VCaP (cell line): ENCODE measurements around the gene TSPAN18.

Experiments
- H3K27ac ChIP-seq: fragments of 450-650 bp; 2 replicates; pipeline ENCODE4 v1.5.1; 2017
- CTCF ChIP-seq: fragments of 450-650 bp; conservative IDR thresholded peaks from 2 replicates; pipeline ENCODE4 v1.5.1; 2017; ENCODE audit warnings: mild to moderate bottlenecking, moderate library complexity

Gene TSPAN18

GRCh38 chr11:44767421-44767820 is 40.7 kb downstream of the TSPAN18 start:
- no peak overlapping the region; the same call in 1 of the 2 replicates for H3K27ac ChIP-seq
- no peak for TF ChIP-seq CTCF

- no peak overlapping the region for H3K27ac ChIP-seq
- no peak for TF ChIP-seq CTCF
Observed at GRCh38 chr11:44770401-44770800, 43.6 kb downstream of the TSPAN18 start.

- H3K27ac ChIP-seq, result no peak overlapping the region
- no peak for TF ChIP-seq CTCF
Observed at GRCh38 chr11:44771252-44771734, 44.5 kb downstream of the TSPAN18 start.

- TF ChIP-seq CTCF, result no peak
- no peak overlapping the region for H3K27ac ChIP-seq
Observed at GRCh38 chr11:44771841-44772240, 45.1 kb downstream of the TSPAN18 start.

- no peak overlapping the region for H3K27ac ChIP-seq
- TF ChIP-seq CTCF, result no peak
Observed at GRCh38 chr11:44773351-44773965, 46.7 kb downstream of the TSPAN18 start.

- TF ChIP-seq CTCF, result no peak
- no peak overlapping the region for H3K27ac ChIP-seq
Observed at GRCh38 chr11:44774108-44774507, 47.3 kb downstream of the TSPAN18 start.

- H3K27ac ChIP-seq, result no peak overlapping the region
- TF ChIP-seq CTCF, result no peak
Observed at GRCh38 chr11:44774731-44775130, 48.0 kb downstream of the TSPAN18 start.
